WTC11 (cell line): ENCODE data around the gene FBXO42. TPM values are rescaled to one million over a fixed set of nuclear protein-coding genes. Genes with fewer than 3 reads are reported as not detected.

Source experiments
- ATAC-seq: fragments of 200-7000 bp; cut with Tn5 transposase; 2 replicates; pipeline ENCODE4 v1.10.0; 2021; ENCODE audit warnings: mild to moderate bottlenecking, moderate library complexity
- CTCF ChIA-PET: fragments of 300-600 bp; sonication (Branson Sonifier 250); formaldehyde crosslinking; loops from one replicate; lab custom pipeline; 2021; ENCODE audit warnings: antibody characterized with exemption; lab: Charles Lee
- POLR2A ChIA-PET: fragments of 350-600 bp; sonication (Branson Sonifier 250); formaldehyde crosslinking; loops from one replicate; lab custom pipeline; 2021; ENCODE audit warnings: antibody characterized with exemption; lab: Charles Lee
- DNase-seq: peaks from one replicate; pipeline ENCODE4 v3.0.0; 2021; ENCODE audit warnings: low spot score
- H3K27ac Mint-ChIP-seq: 2 replicates; pipeline ENCODE4 v1.8.0; 2021; ENCODE audit warnings: mixed read lengths
- H3K27me3 Mint-ChIP-seq: 2 replicates; pipeline ENCODE4 v1.8.0; 2021; ENCODE audit warnings: low read depth, mild to moderate bottlenecking, moderate library complexity, mixed read lengths
- H3K36me3 Mint-ChIP-seq: 2 replicates; pipeline ENCODE4 v1.8.0; 2021; ENCODE audit warnings: mixed read lengths
- H3K4me1 Mint-ChIP-seq: 2 replicates; pipeline ENCODE4 v1.8.0; 2022; ENCODE audit warnings: mixed read lengths
- H3K4me3 Mint-ChIP-seq: 2 replicates; pipeline ENCODE4 v1.8.0; 2021; ENCODE audit warnings: mild to moderate bottlenecking, moderate library complexity, mixed read lengths
- H3K9me3 Mint-ChIP-seq: 2 replicates; pipeline ENCODE4 v1.8.0; 2021; ENCODE audit warnings: mixed read lengths
- CREB1 ChIP-seq: sonication (generic); formaldehyde crosslinking; IDR thresholded peaks from 2 replicates; pipeline ENCODE4 v1.8.0; 2023; ENCODE audit warnings: mild to moderate bottlenecking, missing genetic modification reagents
- CREM ChIP-seq: sonication (generic); formaldehyde crosslinking; IDR thresholded peaks from 2 replicates; pipeline ENCODE4 v1.8.1; 2022; ENCODE audit warnings: mild to moderate bottlenecking, missing genetic modification reagents, moderate library complexity
- ESRRA ChIP-seq: sonication (generic); formaldehyde crosslinking; IDR thresholded peaks from 2 replicates; pipeline ENCODE4 v1.8.1; 2022; ENCODE audit warnings: mild to moderate bottlenecking, missing genetic modification reagents, borderline replicate concordance
- GABPB1 ChIP-seq: sonication (generic); formaldehyde crosslinking; IDR thresholded peaks from 2 replicates; pipeline ENCODE4 v1.8.1; 2023; ENCODE audit warnings: mild to moderate bottlenecking, missing genetic modification reagents
- GTF2I ChIP-seq: fragments of 250-450 bp; sonication (Bioruptor Pico); conservative IDR thresholded peaks from 2 replicates; pipeline ENCODE4 v1.4.0; 2021; ENCODE audit warnings: mild to moderate bottlenecking
- IRF2 ChIP-seq: sonication (generic); formaldehyde crosslinking; IDR thresholded peaks from 2 replicates; pipeline ENCODE4 v1.8.0; 2022; ENCODE audit warnings: low read depth, missing genetic modification reagents, borderline replicate concordance
- JUN ChIP-seq: sonication (generic); formaldehyde crosslinking; IDR thresholded peaks from 2 replicates; pipeline ENCODE4 v1.8.0; 2023; ENCODE audit warnings: mild to moderate bottlenecking, missing genetic modification reagents
- MYBL2 ChIP-seq: sonication (generic); formaldehyde crosslinking; IDR thresholded peaks from 2 replicates; pipeline ENCODE4 v1.8.1; 2023; ENCODE audit warnings: mild to moderate bottlenecking, moderate library complexity, missing genetic modification reagents
- NFATC4 ChIP-seq: fragments of 250-450 bp; sonication (Bioruptor Pico); IDR thresholded peaks from 2 replicates; pipeline ENCODE4 v1.9.0; 2021; ENCODE audit warnings: mild to moderate bottlenecking
- NFE2L1 ChIP-seq: sonication (generic); formaldehyde crosslinking; IDR thresholded peaks from 2 replicates; pipeline ENCODE4 v1.8.1; 2023; ENCODE audit warnings: missing genetic modification reagents
- NR1H2 ChIP-seq: sonication (generic); formaldehyde crosslinking; IDR thresholded peaks from 2 replicates; pipeline ENCODE4 v1.9.0; 2021; ENCODE audit warnings: mild to moderate bottlenecking, moderate library complexity, missing genetic modification reagents
- NR3C1 ChIP-seq: sonication (generic); formaldehyde crosslinking; conservative IDR thresholded peaks from 2 replicates; pipeline ENCODE4 v1.8.1; 2023; ENCODE audit warnings: low read depth, mild to moderate bottlenecking, missing genetic modification reagents
- RELA ChIP-seq: sonication (generic); formaldehyde crosslinking; IDR thresholded peaks from 2 replicates; pipeline ENCODE4 v1.8.1; 2022; ENCODE audit warnings: missing genetic modification reagents, mild to moderate bottlenecking, borderline replicate concordance
- SOX15 ChIP-seq: fragments of 250-450 bp; sonication (Bioruptor Pico); IDR thresholded peaks from 2 replicates; pipeline ENCODE4 v1.9.0; 2021; ENCODE audit warnings: mild to moderate bottlenecking
- TEAD4 ChIP-seq: sonication (generic); formaldehyde crosslinking; IDR thresholded peaks from 2 replicates; pipeline ENCODE4 v1.8.0; 2022; ENCODE audit warnings: mild to moderate bottlenecking, missing genetic modification reagents
- ZNF121 ChIP-seq: sonication (generic); formaldehyde crosslinking; IDR thresholded peaks from 2 replicates; pipeline ENCODE4 v1.8.0; 2023; ENCODE audit warnings: missing genetic modification reagents
- ZNF263 ChIP-seq: sonication (generic); formaldehyde crosslinking; IDR thresholded peaks from 2 replicates; pipeline ENCODE4 v1.8.1; 2022; ENCODE audit warnings: low read depth, mild to moderate bottlenecking, moderate library complexity, missing genetic modification reagents
- total RNA-seq: library from RNA; stranded (reverse); gene quantifications from 3 replicates; pipeline ENCODE4 v1.2.3, GENCODE V29; 2021
- TF ChIP-seq, protein P1 (sequence below): fragments of 250-450 bp; sonication (Bioruptor Pico); IDR thresholded peaks from 2 replicates; pipeline ENCODE4 v1.9.0; 2021; ENCODE audit warnings: mild to moderate bottlenecking
- TF ChIP-seq, protein P2 (sequence below): sonication (generic); formaldehyde crosslinking; IDR thresholded peaks from 2 replicates; pipeline ENCODE4 v1.8.0; 2022; ENCODE audit warnings: mild to moderate bottlenecking, missing genetic modification reagents
- TF ChIP-seq, protein P3 (sequence below): fragments of 250-450 bp; sonication (Bioruptor Pico); IDR thresholded peaks from 2 replicates; pipeline ENCODE4 v1.9.0; 2021; ENCODE audit warnings: moderate library complexity, mild to moderate bottlenecking, inconsistent platforms, borderline replicate concordance
- TF ChIP-seq, protein P4 (sequence below): fragments of 250-450 bp; sonication (Bioruptor Pico); IDR thresholded peaks from 2 replicates; pipeline ENCODE4 v1.8.0; 2021; ENCODE audit warnings: mild to moderate bottlenecking
- TF ChIP-seq, protein P5 (sequence below): sonication (generic); formaldehyde crosslinking; IDR thresholded peaks from 2 replicates; pipeline ENCODE4 v1.8.1; 2023; ENCODE audit warnings: mild to moderate bottlenecking, missing genetic modification reagents
- TF ChIP-seq, protein P6 (sequence below): sonication (generic); formaldehyde crosslinking; IDR thresholded peaks from 2 replicates; pipeline ENCODE4 v1.8.1; 2023; ENCODE audit warnings: mild to moderate bottlenecking, missing genetic modification reagents, moderate library complexity

The FBXO42 gene
- total RNA-seq, 1 experiment from 2014 or later: 17.5 TPM

DNA sequence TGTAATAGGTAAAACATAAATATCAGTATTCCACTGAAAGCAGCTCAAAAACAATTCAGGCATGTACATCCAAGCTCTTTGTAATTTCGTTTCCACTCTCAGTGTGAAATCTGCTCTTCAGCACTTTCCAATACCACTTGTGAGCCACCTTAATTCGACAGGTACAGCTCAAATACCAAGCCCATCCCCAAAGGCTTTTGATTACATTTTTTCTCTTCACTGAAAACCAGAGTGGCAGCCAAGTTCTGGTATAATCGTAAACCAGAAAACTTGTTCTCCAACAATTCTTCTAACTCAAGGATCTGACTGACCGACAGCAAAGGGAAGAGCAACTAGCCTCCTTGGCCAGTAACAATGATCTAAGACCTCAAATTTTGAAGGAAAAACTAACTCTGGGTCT, 36.8 kb downstream of the FBXO42 start:
- Mint-ChIP-seq H3K4me3 (no peak overlapping the region), H3K9me3 (no peaks in the 10 kb centered on the region), H3K27me3 (no peaks in the 10 kb centered on the region), H3K36me3 (peaks cover 34% of the 10 kb centered on the region), H3K4me1 (no peaks in the 10 kb centered on the region), H3K27ac (no peak overlapping the region)
- ATAC-seq: no peak
- CTCF ChIA-PET: interaction anchor here (0.7 kb wide), 1 partner anchor 124 kb away, joined by 3 read pairs; no protein-coding TSS in a partner anchor
- TF ChIP-seq, protein P1, sequence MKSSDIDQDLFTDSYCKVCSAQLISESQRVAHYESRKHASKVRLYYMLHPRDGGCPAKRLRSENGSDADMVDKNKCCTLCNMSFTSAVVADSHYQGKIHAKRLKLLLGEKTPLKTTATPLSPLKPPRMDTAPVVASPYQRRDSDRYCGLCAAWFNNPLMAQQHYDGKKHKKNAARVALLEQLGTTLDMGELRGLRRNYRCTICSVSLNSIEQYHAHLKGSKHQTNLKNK (CRISPR knock-in tag): no peak
- TF ChIP-seq, protein P2, sequence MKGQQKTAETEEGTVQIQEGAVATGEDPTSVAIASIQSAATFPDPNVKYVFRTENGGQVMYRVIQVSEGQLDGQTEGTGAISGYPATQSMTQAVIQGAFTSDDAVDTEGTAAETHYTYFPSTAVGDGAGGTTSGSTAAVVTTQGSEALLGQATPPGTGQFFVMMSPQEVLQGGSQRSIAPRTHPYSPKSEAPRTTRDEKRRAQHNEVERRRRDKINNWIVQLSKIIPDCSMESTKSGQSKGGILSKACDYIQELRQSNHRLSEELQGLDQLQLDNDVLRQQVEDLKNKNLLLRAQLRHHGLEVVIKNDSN (CRISPR knock-in tag): no peak
- TF ChIP-seq, protein P3, sequence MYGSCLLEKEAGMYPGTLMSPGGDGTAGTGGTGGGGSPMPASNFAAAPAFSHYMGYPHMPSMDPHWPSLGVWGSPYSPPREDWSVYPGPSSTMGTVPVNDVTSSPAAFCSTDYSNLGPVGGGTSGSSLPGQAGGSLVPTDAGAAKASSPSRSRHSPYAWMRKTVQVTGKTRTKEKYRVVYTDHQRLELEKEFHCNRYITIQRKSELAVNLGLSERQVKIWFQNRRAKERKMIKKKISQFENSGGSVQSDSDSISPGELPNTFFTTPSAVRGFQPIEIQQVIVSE (CRISPR knock-in tag): no peak
- TF ChIP-seq NFATC4: no peak
- no peak for TF ChIP-seq NR1H2 (CRISPR knock-in tag)
- TF ChIP-seq NFE2L1: no peak
- DNase-seq: no peak
- POLR2A ChIA-PET: no interaction called here

DNA sequence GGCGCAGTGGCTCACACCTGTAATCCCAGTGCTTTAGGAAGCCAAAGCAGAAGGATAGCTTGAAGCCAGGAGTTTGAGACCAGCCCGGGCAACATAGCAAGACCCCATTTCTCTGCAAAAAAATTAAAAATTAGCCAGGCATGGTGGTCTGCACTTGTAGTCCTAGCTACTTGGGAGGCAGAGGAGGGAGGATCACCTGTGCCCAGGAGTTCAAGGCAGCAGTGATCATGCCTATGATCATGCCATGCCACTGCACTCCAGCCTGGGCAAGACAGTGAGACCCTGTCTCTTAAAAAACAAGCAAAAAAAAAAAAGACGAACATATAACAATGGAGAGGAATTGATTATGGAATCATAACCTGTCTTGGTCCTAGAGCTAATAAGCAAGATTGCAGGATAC, 45.1 kb downstream of the FBXO42 start:
- TF ChIP-seq NR3C1 (no peak), ZNF121 (CRISPR knock-in tag) (peak; percentile 74; the same call in 1 of the 2 replicates), CREM (CRISPR knock-in tag) (no peak), ZNF263 (CRISPR knock-in tag) (no peak), RELA (no peak), ESRRA (no peak)
- TF ChIP-seq, protein P4, sequence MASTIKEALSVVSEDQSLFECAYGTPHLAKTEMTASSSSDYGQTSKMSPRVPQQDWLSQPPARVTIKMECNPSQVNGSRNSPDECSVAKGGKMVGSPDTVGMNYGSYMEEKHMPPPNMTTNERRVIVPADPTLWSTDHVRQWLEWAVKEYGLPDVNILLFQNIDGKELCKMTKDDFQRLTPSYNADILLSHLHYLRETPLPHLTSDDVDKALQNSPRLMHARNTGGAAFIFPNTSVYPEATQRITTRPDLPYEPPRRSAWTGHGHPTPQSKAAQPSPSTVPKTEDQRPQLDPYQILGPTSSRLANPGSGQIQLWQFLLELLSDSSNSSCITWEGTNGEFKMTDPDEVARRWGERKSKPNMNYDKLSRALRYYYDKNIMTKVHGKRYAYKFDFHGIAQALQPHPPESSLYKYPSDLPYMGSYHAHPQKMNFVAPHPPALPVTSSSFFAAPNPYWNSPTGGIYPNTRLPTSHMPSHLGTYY (CRISPR knock-in tag): no peak
- TF ChIP-seq, protein P1 (CRISPR knock-in tag): no peak
- TF ChIP-seq, all 79 proteins: peak for 1
- ChIA-PET POLR2A (no interaction called here), CTCF (interaction anchor here (0.6 kb wide), 1 partner anchor 261 kb away, joined by 3 read pairs; no protein-coding TSS in a partner anchor)
- Mint-ChIP-seq H3K4me1 (no peaks in the 10 kb centered on the region), H3K27ac (no peak overlapping the region), H3K9me3 (no peaks in the 10 kb centered on the region), H3K4me3 (no peak overlapping the region), H3K27me3 (no peaks in the 10 kb centered on the region), H3K36me3 (peaks cover 41% of the 10 kb centered on the region)
- ATAC-seq: no peak
- DNase-seq: no peak

DNA sequence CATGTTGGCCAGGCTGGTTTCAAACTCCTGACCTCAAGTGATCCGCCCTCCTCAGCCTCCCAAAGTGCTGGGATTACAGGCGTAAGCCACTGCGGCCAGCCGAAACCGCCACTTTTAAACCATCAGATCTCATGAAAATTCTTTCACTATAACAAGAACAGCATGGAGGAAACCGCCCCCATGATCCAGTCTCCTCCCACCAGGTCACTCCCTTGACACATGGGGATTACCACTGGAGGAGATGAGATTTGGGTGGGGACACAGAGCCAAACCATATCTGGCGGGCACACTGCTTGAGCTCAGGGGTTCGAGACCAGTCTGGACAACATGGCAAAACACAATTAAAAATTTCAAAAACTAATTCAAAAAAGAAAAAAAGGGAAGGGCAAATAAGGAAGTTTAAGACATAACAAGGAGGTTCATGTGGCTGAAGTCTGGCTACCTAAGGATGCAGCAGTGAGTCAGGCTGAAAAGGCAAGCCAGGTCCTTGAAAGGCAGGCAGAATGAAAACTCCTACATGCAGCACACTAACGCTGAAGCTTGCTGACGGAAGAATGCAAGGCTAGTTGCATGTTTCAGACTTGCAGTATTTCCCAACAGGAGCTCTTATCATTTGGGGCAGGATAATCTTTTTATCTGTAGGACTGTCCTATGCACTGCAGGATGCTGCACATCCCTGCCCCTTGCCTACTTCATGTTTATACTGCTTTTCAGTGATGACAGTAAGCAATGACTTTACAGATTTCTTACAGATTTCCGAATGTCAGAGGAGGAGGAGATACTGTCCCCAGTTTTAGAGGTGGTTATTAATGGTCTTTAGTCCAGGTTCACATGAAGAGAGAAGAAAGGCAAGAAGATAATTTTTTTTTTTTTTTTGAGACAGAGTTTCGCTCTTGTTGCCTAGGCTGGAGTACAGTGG, 49.3 kb downstream of the FBXO42 start:
- Mint-ChIP-seq H3K27ac (peak overlapping the region; percentile 69; the same call in 1 of the 2 replicates), H3K36me3 (peaks cover 36% of the 10 kb centered on the region), H3K4me3 (no peak overlapping the region), H3K27me3 (no peaks in the 10 kb centered on the region), H3K9me3 (no peaks in the 10 kb centered on the region), H3K4me1 (no peaks in the 10 kb centered on the region)
- no peak for DNase-seq
- CTCF ChIA-PET: interaction anchor here (1.0 kb wide), 1 partner anchor 318 kb away, joined by 3 read pairs; no protein-coding TSS in a partner anchor
- POLR2A ChIA-PET: no interaction called here
- ATAC-seq: no peak
- no peak for TF ChIP-seq JUN (CRISPR knock-in tag)

DNA sequence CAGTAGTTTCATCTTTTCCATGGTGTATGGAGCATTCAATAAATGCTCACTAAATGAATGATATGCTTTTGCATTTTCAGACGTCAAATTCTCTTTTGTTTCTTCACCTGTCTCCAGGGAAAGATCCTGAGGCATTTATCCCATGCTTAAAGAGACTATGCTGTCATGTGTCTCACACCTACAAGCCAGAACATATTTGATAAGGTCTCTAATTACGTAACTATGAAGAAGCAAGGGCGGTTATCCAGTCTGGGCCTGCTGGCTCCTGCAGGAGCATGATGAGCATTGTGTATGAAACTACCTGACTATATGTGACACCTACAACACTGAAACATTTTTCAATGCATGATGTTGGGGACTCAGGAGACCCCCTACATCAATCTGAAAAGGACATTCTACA, 51.8 kb downstream of the FBXO42 start:
- no peak for ATAC-seq
- ChIA-PET POLR2A (no interaction called here), CTCF (no interaction called here)
- TF ChIP-seq GABPB1 (CRISPR knock-in tag) (no peak), CREB1 (CRISPR knock-in tag) (no peak), IRF2 (CRISPR knock-in tag) (no peak), MYBL2 (CRISPR knock-in tag) (no peak), TEAD4 (CRISPR knock-in tag) (no peak), GTF2I (CRISPR knock-in tag) (no peak), SOX15 (no peak)
- TF ChIP-seq, protein P5, sequence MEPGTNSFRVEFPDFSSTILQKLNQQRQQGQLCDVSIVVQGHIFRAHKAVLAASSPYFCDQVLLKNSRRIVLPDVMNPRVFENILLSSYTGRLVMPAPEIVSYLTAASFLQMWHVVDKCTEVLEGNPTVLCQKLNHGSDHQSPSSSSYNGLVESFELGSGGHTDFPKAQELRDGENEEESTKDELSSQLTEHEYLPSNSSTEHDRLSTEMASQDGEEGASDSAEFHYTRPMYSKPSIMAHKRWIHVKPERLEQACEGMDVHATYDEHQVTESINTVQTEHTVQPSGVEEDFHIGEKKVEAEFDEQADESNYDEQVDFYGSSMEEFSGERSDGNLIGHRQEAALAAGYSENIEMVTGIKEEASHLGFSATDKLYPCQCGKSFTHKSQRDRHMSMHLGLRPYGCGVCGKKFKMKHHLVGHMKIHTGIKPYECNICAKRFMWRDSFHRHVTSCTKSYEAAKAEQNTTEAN (CRISPR knock-in tag): no peak
- TF ChIP-seq, protein P3 (CRISPR knock-in tag): no peak
- TF ChIP-seq, protein P6, sequence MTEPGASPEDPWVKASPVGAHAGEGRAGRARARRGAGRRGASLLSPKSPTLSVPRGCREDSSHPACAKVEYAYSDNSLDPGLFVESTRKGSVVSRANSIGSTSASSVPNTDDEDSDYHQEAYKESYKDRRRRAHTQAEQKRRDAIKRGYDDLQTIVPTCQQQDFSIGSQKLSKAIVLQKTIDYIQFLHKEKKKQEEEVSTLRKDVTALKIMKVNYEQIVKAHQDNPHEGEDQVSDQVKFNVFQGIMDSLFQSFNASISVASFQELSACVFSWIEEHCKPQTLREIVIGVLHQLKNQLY (CRISPR knock-in tag): no peak

More for the DNA sequence above, 51.8 kb downstream of the FBXO42 start:
- Mint-ChIP-seq H3K27me3 (no peaks in the 10 kb centered on the region), H3K9me3 (no peaks in the 10 kb centered on the region), H3K4me1 (no peaks in the 10 kb centered on the region), H3K4me3 (no peak overlapping the region), H3K36me3 (peaks cover 29% of the 10 kb centered on the region), H3K27ac (no peak overlapping the region)
- no peak for DNase-seq
